ENCODE measurements around the gene CPSF4. TPM values are rescaled to one million over a fixed set of nuclear protein-coding genes. Genes with fewer than 3 reads are reported as not detected.

The CPSF4 gene
- total and polyA plus RNA-seq, 2 donors (not counting 1 experiment from before 2014, with no cell fraction given) = 17.3 to 44.9 TPM

DNA sequence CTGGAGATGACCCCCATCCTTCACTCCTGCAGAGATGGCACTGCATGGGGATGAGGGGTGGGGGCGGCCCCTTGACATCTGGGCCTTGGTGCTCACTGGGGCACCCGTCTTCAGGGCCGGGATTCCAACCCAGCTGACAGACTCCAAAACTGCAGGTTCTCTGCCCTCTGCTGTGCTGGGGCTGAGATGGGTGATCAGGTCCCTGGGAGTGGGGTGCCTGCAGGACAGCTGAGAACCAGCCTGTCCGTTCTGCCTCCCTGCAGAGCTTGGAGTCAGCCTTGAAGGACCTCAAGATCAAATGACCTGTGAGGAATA, 44.6 kb upstream of the CPSF4 start:
- Histone ChIP-seq H3K79me2 (ENCODE audit: control insufficient read depth, insufficient read depth, low read length) (peaks cover 4% of the 10 kb centered on the region), H3K4me3 (replicated peaks in 1 of 4; ENCODE audit: control extremely low read depth in 1 of 4, insufficient read depth in 1 of 4, low read depth in 3 of 4, low read length in 4 of 4) (no peak overlapping the region), H2AFZ (ENCODE audit: low read length) (no peak overlapping the region), H4K20me1 (ENCODE audit: control insufficient read depth, extremely low read depth, insufficient read depth, low read length) (no peaks in the 10 kb centered on the region), H3K27ac (ENCODE audit: insufficient read depth, low read length) (no peak overlapping the region), H3K9ac (ENCODE audit: insufficient read depth, low read length) (no peak overlapping the region), H3K9me3 (ENCODE audit: control insufficient read depth, insufficient read depth, low read depth, low read length) (no peaks in the 10 kb centered on the region), H3K27me3 (ENCODE audit: control insufficient read depth, insufficient read depth, low read length) (no peaks in the 10 kb centered on the region), H3K4me1 (ENCODE audit: control insufficient read depth, extremely low read depth, insufficient read depth, low read length) (peaks cover 11% of the 10 kb centered on the region), H3K4me2 (ENCODE audit: extremely low read depth, insufficient read depth, low read length) (no peak overlapping the region), H3K36me3 (ENCODE audit: control insufficient read depth, insufficient read depth, low read length) (peaks cover 44% of the 10 kb centered on the region)
- DNase-seq (ENCODE audit: low read depth in 2 of 2) = no peak
- TF ChIP-seq, protein P1, sequence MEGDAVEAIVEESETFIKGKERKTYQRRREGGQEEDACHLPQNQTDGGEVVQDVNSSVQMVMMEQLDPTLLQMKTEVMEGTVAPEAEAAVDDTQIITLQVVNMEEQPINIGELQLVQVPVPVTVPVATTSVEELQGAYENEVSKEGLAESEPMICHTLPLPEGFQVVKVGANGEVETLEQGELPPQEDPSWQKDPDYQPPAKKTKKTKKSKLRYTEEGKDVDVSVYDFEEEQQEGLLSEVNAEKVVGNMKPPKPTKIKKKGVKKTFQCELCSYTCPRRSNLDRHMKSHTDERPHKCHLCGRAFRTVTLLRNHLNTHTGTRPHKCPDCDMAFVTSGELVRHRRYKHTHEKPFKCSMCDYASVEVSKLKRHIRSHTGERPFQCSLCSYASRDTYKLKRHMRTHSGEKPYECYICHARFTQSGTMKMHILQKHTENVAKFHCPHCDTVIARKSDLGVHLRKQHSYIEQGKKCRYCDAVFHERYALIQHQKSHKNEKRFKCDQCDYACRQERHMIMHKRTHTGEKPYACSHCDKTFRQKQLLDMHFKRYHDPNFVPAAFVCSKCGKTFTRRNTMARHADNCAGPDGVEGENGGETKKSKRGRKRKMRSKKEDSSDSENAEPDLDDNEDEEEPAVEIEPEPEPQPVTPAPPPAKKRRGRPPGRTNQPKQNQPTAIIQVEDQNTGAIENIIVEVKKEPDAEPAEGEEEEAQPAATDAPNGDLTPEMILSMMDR (conservative IDR thresholded peaks at IDR 0.05 in 1 of 2, IDR thresholded peaks at IDR 0.05 in 1 of 2; ENCODE audit: low read depth in 1 of 2, low read length in 2 of 2) = no peak
- no peak for TF ChIP-seq EZH2 (IDR thresholded peaks at IDR 0.05; ENCODE audit: low read length, missing control alignments)

DNA sequence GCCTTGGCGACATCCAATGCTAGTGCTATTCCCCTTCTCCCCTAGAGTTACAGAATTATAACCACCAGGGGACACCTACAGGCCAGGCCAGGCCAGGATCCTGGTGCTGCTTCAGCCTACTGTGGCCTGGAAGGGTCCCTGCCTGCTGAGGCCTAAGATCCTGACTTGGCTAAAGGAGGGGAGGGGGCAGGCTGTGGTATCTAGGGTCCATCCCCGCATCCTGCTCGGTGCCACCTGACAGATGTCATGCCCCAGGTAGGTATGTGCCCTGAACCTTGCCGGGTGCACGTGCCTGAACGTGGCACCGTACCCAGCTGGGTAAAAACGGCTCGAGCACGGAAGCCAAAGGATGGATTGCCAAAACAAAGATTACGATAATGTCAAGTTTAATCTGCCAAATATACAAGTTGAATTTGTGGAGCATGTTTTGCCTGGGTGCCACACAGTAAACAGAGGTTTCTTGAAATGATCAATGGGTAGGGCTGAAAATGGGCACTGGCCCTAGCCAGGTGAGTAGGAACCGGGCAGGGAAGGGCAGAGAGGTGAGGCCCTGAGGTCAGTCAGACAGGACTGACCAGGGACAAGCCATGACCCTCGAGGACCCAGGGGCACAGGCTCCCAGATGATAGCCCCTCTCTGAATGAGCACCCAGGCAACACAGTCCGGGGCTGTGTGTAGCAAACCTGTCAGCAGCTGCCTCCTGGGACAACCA, 43.0 kb upstream of the CPSF4 start:
- H3K4me1 ChIP-seq (ENCODE audit: control insufficient read depth, extremely low read depth, insufficient read depth, low read length) = peaks cover 11% of the 10 kb centered on the region
- H4K20me1 ChIP-seq (ENCODE audit: control insufficient read depth, extremely low read depth, insufficient read depth, low read length) = no peaks in the 10 kb centered on the region
- no peak overlapping the region for H3K27ac ChIP-seq (ENCODE audit: insufficient read depth, low read length)
- H3K79me2 ChIP-seq (ENCODE audit: control insufficient read depth, insufficient read depth, low read length) = peaks cover 4% of the 10 kb centered on the region
- no peak overlapping the region for H2AFZ ChIP-seq (ENCODE audit: low read length)
- H3K4me2 ChIP-seq (ENCODE audit: extremely low read depth, insufficient read depth, low read length) = no peak overlapping the region
- no peak for DNase-seq (ENCODE audit: low read depth in 2 of 2)
- no peak overlapping the region for H3K4me3 ChIP-seq (replicated peaks in 1 of 4; ENCODE audit: control extremely low read depth in 1 of 4, insufficient read depth in 1 of 4, low read depth in 3 of 4, low read length in 4 of 4)
- H3K9ac ChIP-seq (ENCODE audit: insufficient read depth, low read length) = no peak overlapping the region
- no peaks in the 10 kb centered on the region for H3K27me3 ChIP-seq (ENCODE audit: control insufficient read depth, insufficient read depth, low read length)
- peaks cover 44% of the 10 kb centered on the region for H3K36me3 ChIP-seq (ENCODE audit: control insufficient read depth, insufficient read depth, low read length)
- TF ChIP-seq, protein P1 (conservative IDR thresholded peaks at IDR 0.05 in 1 of 2, IDR thresholded peaks at IDR 0.05 in 1 of 2; ENCODE audit: low read depth in 1 of 2, low read length in 2 of 2) = no peak
- no peak for TF ChIP-seq EZH2 (IDR thresholded peaks at IDR 0.05; ENCODE audit: low read length, missing control alignments)
- H3K9me3 ChIP-seq (ENCODE audit: control insufficient read depth, insufficient read depth, low read depth, low read length) = no peaks in the 10 kb centered on the region

DNA sequence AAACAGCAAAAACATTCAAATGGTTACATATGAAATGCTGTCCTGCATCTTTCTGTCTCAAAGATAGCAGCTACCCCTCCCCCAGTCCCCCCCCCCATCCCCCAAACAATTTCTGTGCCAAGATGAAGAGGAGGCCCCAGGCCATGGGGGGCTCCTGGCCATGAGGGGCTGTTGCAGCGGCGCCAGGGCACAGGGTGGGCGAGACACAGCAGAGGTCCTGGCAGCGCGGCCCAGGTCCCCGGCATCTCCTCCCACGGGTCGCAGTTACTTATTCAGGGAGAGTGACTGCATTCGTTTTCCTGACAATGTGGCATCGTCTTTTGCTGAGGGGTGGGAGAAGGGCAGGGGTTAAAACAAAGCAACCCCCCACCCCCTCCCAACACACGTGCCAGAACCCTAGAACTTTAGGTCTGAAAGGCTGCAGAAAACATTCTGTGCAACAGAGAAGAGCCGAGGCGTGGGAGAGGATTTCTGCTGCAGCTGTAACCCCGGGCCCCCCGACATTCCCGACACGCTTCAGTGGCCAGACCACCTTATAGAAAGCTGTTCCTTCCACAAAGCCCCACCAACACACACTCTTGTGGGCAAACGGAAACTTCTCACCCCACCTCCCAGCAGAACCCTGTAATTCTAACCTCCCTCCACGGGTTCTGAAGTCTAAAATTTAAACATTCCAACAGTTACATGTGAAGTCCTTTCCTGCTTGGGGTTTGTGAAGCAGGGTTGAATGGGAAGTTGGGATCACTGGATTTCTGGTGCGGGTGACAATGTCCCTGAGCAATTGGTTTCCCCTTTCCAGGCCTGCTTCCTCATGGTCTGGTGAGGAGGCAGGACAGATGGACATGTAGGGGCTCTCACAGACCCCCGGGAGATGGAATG, 42.1 kb upstream of the CPSF4 start:
- Histone ChIP-seq H3K27ac (ENCODE audit: insufficient read depth, low read length) (no peak overlapping the region), H3K4me3 (replicated peaks in 1 of 4; ENCODE audit: control extremely low read depth in 1 of 4, insufficient read depth in 1 of 4, low read depth in 3 of 4, low read length in 4 of 4) (no peak overlapping the region), H3K9ac (ENCODE audit: insufficient read depth, low read length) (no peak overlapping the region), H3K4me1 (ENCODE audit: control insufficient read depth, extremely low read depth, insufficient read depth, low read length) (peaks cover 11% of the 10 kb centered on the region), H3K27me3 (ENCODE audit: control insufficient read depth, insufficient read depth, low read length) (no peaks in the 10 kb centered on the region), H3K79me2 (ENCODE audit: control insufficient read depth, insufficient read depth, low read length) (peaks cover 5% of the 10 kb centered on the region), H2AFZ (ENCODE audit: low read length) (no peak overlapping the region), H3K36me3 (ENCODE audit: control insufficient read depth, insufficient read depth, low read length) (peaks cover 43% of the 10 kb centered on the region), H3K4me2 (ENCODE audit: extremely low read depth, insufficient read depth, low read length) (no peak overlapping the region), H3K9me3 (ENCODE audit: control insufficient read depth, insufficient read depth, low read depth, low read length) (no peaks in the 10 kb centered on the region), H4K20me1 (ENCODE audit: control insufficient read depth, extremely low read depth, insufficient read depth, low read length) (no peaks in the 10 kb centered on the region)
- DNase-seq (ENCODE audit: low read depth in 2 of 2) = no peak
- TF ChIP-seq, protein P1 (conservative IDR thresholded peaks at IDR 0.05 in 1 of 2, IDR thresholded peaks at IDR 0.05 in 1 of 2; ENCODE audit: low read depth in 1 of 2, low read length in 2 of 2) = no peak
- no peak for TF ChIP-seq EZH2 (IDR thresholded peaks at IDR 0.05; ENCODE audit: low read length, missing control alignments)

Data from fibroblast of lung (primary cell).